HG02798 (cell line): Measurements from ENCODE around the gene SRD5A1.

Experiments
- ATAC-seq: cut with Tn5 transposase; IDR thresholded peaks from one replicate; pipeline ENCODE4 v1.9.1; 2021; ENCODE audit warnings: mild to moderate bottlenecking; ENCODE audit not compliant: unreplicated experiment, poor library complexity

SRD5A1 gene

GRCh38 chr5:6710551-6711318 is 77.5 kb downstream of the SRD5A1 start:
- no peak for ATAC-seq

GRCh38 chr5:6711409-6712141 is 78.3 kb downstream of the SRD5A1 start:
- ATAC-seq = peak; percentile 5

- peak; percentile 8 for ATAC-seq
Measured at GRCh38 chr5:6712142-6712576, 78.9 kb downstream of the SRD5A1 start.

GRCh38 chr5:6712577-6713273 is 79.5 kb downstream of the SRD5A1 start:
- peak; percentile 72 for ATAC-seq

- peak; percentile 13 for ATAC-seq
Measured at GRCh38 chr5:6713274-6714225, 80.3 kb downstream of the SRD5A1 start, which contains the start of gene TENT4A. Gene TENT4A (plus strand): TSS chr5:6713432. CDS start chr5:6713984, 552 bp downstream.

- no peak for ATAC-seq
Measured at GRCh38 chr5:6714226-6715041, 81.2 kb downstream of the SRD5A1 start.

GRCh38 chr5:6715271-6715670 is 82.0 kb downstream of the SRD5A1 start:
- no peak for ATAC-seq

GRCh38 chr5:6715758-6716628 is 82.8 kb downstream of the SRD5A1 start:
- no peak for ATAC-seq

GRCh38 chr5:6716629-6717149 is 83.4 kb downstream of the SRD5A1 start:
- no peak for ATAC-seq

- ATAC-seq = no peak
Measured at GRCh38 chr5:6717247-6717646, 84.0 kb downstream of the SRD5A1 start.

GRCh38 chr5:6717687-6718086 is 84.4 kb downstream of the SRD5A1 start:
- ATAC-seq = no peak

GRCh38 chr5:6718161-6718681 is 85.0 kb downstream of the SRD5A1 start:
- no peak for ATAC-seq

- ATAC-seq = no peak
Measured at GRCh38 chr5:6718718-6719117, 85.5 kb downstream of the SRD5A1 start.

GRCh38 chr5:6719417-6719816 is 86.2 kb downstream of the SRD5A1 start:
- no peak for ATAC-seq

- no peak for ATAC-seq
Measured at GRCh38 chr5:6719896-6720560, 86.8 kb downstream of the SRD5A1 start.

- no peak for ATAC-seq
Measured at GRCh38 chr5:6720561-6720921, 87.3 kb downstream of the SRD5A1 start.

GRCh38 chr5:6721442-6721841 is 88.2 kb downstream of the SRD5A1 start:
- ATAC-seq = no peak
